Measurements from ENCODE around the gene HSD3B7. TPM values are rescaled to one million over a fixed set of nuclear protein-coding genes. Genes with fewer than 3 reads are reported as not detected.

Gene HSD3B7
- total and polyA plus RNA-seq, 10 of the 15 experiments (the other 5 are each of a cell fraction or from before 2014, with no cell fraction given) = 0.18 to 1.8 (median 0.48) TPM; not detected in 1

DNA sequence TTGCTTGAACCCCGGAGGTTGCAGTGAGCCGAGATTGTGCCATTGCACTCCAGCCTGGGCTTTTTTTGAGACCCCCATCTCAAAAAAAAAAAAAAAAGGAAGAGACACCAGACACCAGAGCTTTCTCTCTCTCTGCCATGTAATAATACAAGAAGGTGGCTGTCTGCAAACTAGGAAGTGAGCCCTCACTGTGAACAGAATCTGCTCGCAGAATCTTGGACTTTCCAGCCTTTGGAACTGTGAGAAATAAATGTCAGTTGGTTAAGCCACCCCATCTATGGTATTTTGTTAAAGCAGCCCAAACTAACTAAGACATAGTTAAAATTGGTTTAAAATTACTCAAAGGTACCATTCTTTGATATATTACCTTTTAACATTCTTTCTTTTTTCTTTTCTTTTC, 35.5 kb downstream of the HSD3B7 start:
- FAIRE-seq = no peak
- H2AFZ ChIP-seq (ENCODE audit: control insufficient read depth, low read depth, low read length) = no peak overlapping the region
- no peak for DNase-seq (ENCODE audit: low read depth, low spot score)
- no peaks in the 10 kb centered on the region for H3K36me3 ChIP-seq (ENCODE audit: control insufficient read depth in 2 of 2, insufficient read depth in 2 of 2, low read length in 1 of 2)
- RAD21 ChIA-PET (ENCODE audit: unreplicated experiment) = no interaction called here
- intact Hi-C loops (cut with micrococcal nuclease; ENCODE audit: unreplicated experiment) (no loop called here), in situ Hi-C loops (cut with MboI) (no loop called here)
- no peaks in the 10 kb centered on the region for H3K4me1 ChIP-seq (ENCODE audit: control insufficient read depth, insufficient read depth, low read length)
- no peaks in the 10 kb centered on the region for H3K79me2 ChIP-seq (ENCODE audit: control insufficient read depth, insufficient read depth, low read length)
- H3K9me3 ChIP-seq (replicated peaks; ENCODE audit: control insufficient read depth, insufficient read depth, low read length) = no peaks in the 10 kb centered on the region
- H3K27me3 ChIP-seq (replicated peaks in 1 of 2; ENCODE audit: control insufficient read depth in 2 of 2, insufficient read depth in 2 of 2, low read length in 1 of 2) = no peaks in the 10 kb centered on the region
- H4K20me1 ChIP-seq (ENCODE audit: control insufficient read depth, insufficient read depth) = no peaks in the 10 kb centered on the region
- SMC1A ChIA-PET (ENCODE audit: uncharacterized antibody, unreplicated experiment) = no interaction called here
- H3K9ac ChIP-seq (ENCODE audit: control insufficient read depth, insufficient read depth, low read length) = no peak overlapping the region
- BruUV-seq (replicated peaks) = no TSS peak
- WGBS (ENCODE audit: insufficient coverage, insufficient replicate concordance, low lambda C conversion rate, missing lambda C conversion rate) = 44% methylated on average over 3 of the region's 3 CpGs
- no peak overlapping the region for H3K4me3 ChIP-seq
- TF ChIP-seq BRCA1 (IDR thresholded peaks at IDR 0.05; ENCODE audit: low read depth, low read length) (no peak), NBN (IDR thresholded peaks at IDR 0.05) (no peak), TCF3 (IDR thresholded peaks at IDR 0.05; ENCODE audit: borderline replicate concordance, insufficient read depth, low read depth, low read length) (no peak), GABPA (IDR thresholded peaks at IDR 0.05; ENCODE audit: low read depth) (no peak), NR2C1 (IDR thresholded peaks at IDR 0.05) (no peak)
- TF ChIP-seq, protein P1, sequence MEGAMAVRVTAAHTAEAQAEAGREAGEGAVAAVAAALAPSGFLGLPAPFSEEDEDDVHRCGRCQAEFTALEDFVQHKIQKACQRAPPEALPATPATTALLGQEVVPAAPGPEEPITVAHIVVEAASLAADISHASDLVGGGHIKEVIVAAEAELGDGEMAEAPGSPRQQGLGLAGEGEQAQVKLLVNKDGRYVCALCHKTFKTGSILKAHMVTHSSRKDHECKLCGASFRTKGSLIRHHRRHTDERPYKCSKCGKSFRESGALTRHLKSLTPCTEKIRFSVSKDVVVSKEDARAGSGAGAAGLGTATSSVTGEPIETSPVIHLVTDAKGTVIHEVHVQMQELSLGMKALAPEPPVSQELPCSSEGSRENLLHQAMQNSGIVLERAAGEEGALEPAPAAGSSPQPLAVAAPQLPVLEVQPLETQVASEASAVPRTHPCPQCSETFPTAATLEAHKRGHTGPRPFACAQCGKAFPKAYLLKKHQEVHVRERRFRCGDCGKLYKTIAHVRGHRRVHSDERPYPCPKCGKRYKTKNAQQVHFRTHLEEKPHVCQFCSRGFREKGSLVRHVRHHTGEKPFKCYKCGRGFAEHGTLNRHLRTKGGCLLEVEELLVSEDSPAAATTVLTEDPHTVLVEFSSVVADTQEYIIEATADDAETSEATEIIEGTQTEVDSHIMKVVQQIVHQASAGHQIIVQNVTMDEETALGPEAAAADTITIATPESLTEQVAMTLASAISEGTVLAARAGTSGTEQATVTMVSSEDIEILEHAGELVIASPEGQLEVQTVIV (IDR thresholded peaks at IDR 0.05; ENCODE audit: borderline replicate concordance, partially characterized antibody) = no peak
- TF ChIP-seq, protein P2, sequence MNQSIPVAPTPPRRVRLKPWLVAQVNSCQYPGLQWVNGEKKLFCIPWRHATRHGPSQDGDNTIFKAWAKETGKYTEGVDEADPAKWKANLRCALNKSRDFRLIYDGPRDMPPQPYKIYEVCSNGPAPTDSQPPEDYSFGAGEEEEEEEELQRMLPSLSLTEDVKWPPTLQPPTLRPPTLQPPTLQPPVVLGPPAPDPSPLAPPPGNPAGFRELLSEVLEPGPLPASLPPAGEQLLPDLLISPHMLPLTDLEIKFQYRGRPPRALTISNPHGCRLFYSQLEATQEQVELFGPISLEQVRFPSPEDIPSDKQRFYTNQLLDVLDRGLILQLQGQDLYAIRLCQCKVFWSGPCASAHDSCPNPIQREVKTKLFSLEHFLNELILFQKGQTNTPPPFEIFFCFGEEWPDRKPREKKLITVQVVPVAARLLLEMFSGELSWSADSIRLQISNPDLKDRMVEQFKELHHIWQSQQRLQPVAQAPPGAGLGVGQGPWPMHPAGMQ (IDR thresholded peaks at IDR 0.05; ENCODE audit: borderline replicate concordance) = no peak
- H3K4me2 ChIP-seq (ENCODE audit: control insufficient read depth, insufficient read depth) = no peak overlapping the region
- ATAC-seq = no peak
- no peak overlapping the region for H3K27ac ChIP-seq (ENCODE audit: control insufficient read depth, insufficient read depth)
- CTCF ChIA-PET = no interaction called here
- POLR2A ChIA-PET = interaction anchor here (0.7 kb wide), 1 partner anchor 169 kb away, joined by 4 read pairs; no protein-coding TSS in a partner anchor
